ENCODE results near the gene KANSL1. TPM values are rescaled to one million over a fixed set of nuclear protein-coding genes. Genes with fewer than 3 reads are reported as not detected.

Gene KANSL1
- total and polyA plus RNA-seq, 10 of the 15 experiments (the other 5 are each of a cell fraction or from before 2014, with no cell fraction given): 4.7 to 60.6 (median 28.0) TPM

GRCh38 chr17:46143827-46144236 is 49.4 kb downstream of the KANSL1 start (continued):
- TF ChIP-seq BCLAF1 (IDR thresholded peaks at IDR 0.05) (no peak), PML (IDR thresholded peaks at IDR 0.05; ENCODE audit: low read length) (no peak), CTCF (IDR thresholded peaks at IDR 0.05 in 2 of 3, conservative IDR thresholded peaks at IDR 0.05 in 1 of 3; ENCODE audit: control insufficient read depth in 2 of 3, extremely low read depth in 1 of 3, insufficient read depth in 1 of 3, low read depth in 3 of 3, low read length in 3 of 3) (no peak), NR2C1 (IDR thresholded peaks at IDR 0.05) (no peak), SUPT20H (IDR thresholded peaks at IDR 0.05; ENCODE audit: borderline replicate concordance, control insufficient read depth, low read depth, low read length) (no peak), GATAD2B (conservative IDR thresholded peaks at IDR 0.05; ENCODE audit: low read depth) (no peak), IRF5 (IDR thresholded peaks at IDR 0.05; ENCODE audit: borderline replicate concordance) (no peak), BMI1 (IDR thresholded peaks at IDR 0.05; ENCODE audit: borderline replicate concordance) (no peak), MLLT1 (IDR thresholded peaks at IDR 0.05) (no peak), BCL11A (IDR thresholded peaks at IDR 0.05; ENCODE audit: low read depth, low read length) (no peak), BRCA1 (IDR thresholded peaks at IDR 0.05; ENCODE audit: low read depth, low read length) (no peak), FOXM1 (IDR thresholded peaks at IDR 0.05; ENCODE audit: low read depth, low read length) (no peak), USF2 (IDR thresholded peaks at IDR 0.05; ENCODE audit: borderline replicate concordance, low read depth, low read length) (no peak), RB1 (IDR thresholded peaks at IDR 0.05; ENCODE audit: borderline replicate concordance) (no peak; the same call in 1 of the 2 replicates), RELA (IDR thresholded peaks at IDR 0.05; ENCODE audit: borderline replicate concordance, partially characterized antibody) (no peak), ZNF592 (IDR thresholded peaks at IDR 0.05) (peak; percentile 77; the same call in 1 of the 2 replicates), FOS (IDR thresholded peaks at IDR 0.05; ENCODE audit: borderline replicate concordance, extremely low read depth, insufficient read length) (no peak)
